Heart right ventricle (tissue), 16 donors: ENCODE data around the gene TMEM120B. TPM values are rescaled to one million over a fixed set of nuclear protein-coding genes. Genes with fewer than 3 reads are reported as not detected.

Experiments used
- ATAC-seq, 8 donors: fragments of 200-7000 bp; cut with Tn5 transposase; one replicate each; pipeline ENCODE4 v1.9.1; 2020; ENCODE audit warnings: mild to moderate bottlenecking in 8 of 8, moderate library complexity in 8 of 8, moderate number of reproducible peaks in 1 of 8
- DNase-seq, 2 donors: peaks; one replicate each; pipeline ENCODE4 v3.0.0-alpha.2; 2020
- H3K27ac ChIP-seq, 10 donors: fragments of 200-600 bp; sonication (generic) in 2 of 10; one replicate each; pipeline versions ENCODE4 v1.5.0 to v1.8.0; 2020 to 2022; ENCODE audit warnings: mild to moderate bottlenecking in 3 of 10
- H3K27me3 ChIP-seq, 7 donors: fragments of 200-600 bp; one replicate each; pipeline ENCODE4 v1.8.0; 2021 to 2022; ENCODE audit warnings: mild to moderate bottlenecking in 2 of 7
- H3K36me3 ChIP-seq, 9 donors: fragments of 200-600 bp; sonication (generic) in 1 of 9; one replicate each; pipeline versions ENCODE4 v1.5.0 to v1.8.0; 2020 to 2022; ENCODE audit warnings: mild to moderate bottlenecking in 2 of 9
- H3K4me1 ChIP-seq, 9 donors: fragments of 200-600 bp; sonication (generic) in 1 of 9; one replicate each; pipeline versions ENCODE4 v1.5.0 to v1.8.0; 2020 to 2022; ENCODE audit warnings: mild to moderate bottlenecking in 4 of 9
- H3K4me3 ChIP-seq, 10 donors: fragments of 200-600 bp; sonication (generic) in 2 of 10; one replicate each; pipeline versions ENCODE4 v1.5.0 to v1.8.0; 2020 to 2022; ENCODE audit warnings: mild to moderate bottlenecking in 7 of 10, moderate library complexity in 2 of 10
- H3K9me3 ChIP-seq, 11 donors: fragments of 200-600 bp in 10 of 11; sonication (generic) in 2 of 11; one replicate each; pipeline versions ENCODE4 v1.5.0 to v1.8.0; 2013 to 2022; ENCODE audit warnings: mild to moderate bottlenecking in 2 of 11, control low read depth in 1 of 11, moderate library complexity in 1 of 11
- WGBS, 2 donors: extraction: QIAGEN DNeasy Blood & Tissue Kit; methylation state at CpG; one replicate each; pipeline ENCODE4 v1.1.7; 2013; ENCODE audit warnings: inconsistent platforms in 1 of 2; 5-methylcytosine and 5-hydroxymethylcytosine counted together
- intact Hi-C, 10 donors: fragments of 100-400 bp; cut with DNase I; formaldehyde crosslinking; loops; one replicate each; pipeline versions ENCODE4 v1.11.1 to v1.14.2; 2022
- polyA plus RNA-seq, 2 donors: library from polyadenylated mRNA; stranded (reverse); fragments of 200-250 nt; gene quantifications; one replicate each; pipeline ENCODE4 v1.2.3, GENCODE V29; 2013
- total RNA-seq, 10 donors: library from RNA; stranded (reverse); fragmentation: NEBNext Ultra II Directional in 3 of 10; extraction: Animal tissue kit (Norgen Biotek cat#: 25700) in 3 of 10; gene quantifications; one replicate each; pipeline versions ENCODE4 v1.2.1 to v1.2.4, GENCODE V29; 2021 to 2023
- TF ChIP-seq, protein P1 (sequence below), 9 donors: fragments of 200-600 bp; sonication (generic) in 2 of 9; IDR thresholded peaks; one replicate each; pipeline versions ENCODE4 v1.5.0 to v1.8.0; 2021 to 2022; ENCODE audit warnings: antibody characterized with exemption in 9 of 9, mild to moderate bottlenecking in 5 of 9, moderate library complexity in 1 of 9
- donor health status: Arrhythmogenic right ventricular cardiomyopathy.
- donor health status: ischemic (EF 13 %, LVEDD 7.1; RV severe dilation, severe dysfunction).
- donor health status: healthy with polysubstance abuse.
- donor health status: DM: no; HTN: yes; CAD: no.
- donor health status: DM: no; HTN: no; CAD: no.
- donor health status: ischemic (EF 25% LVEDD 6.9; RV normal size, moderate dysfunction).
- donor health status: ischemic (EF 25% LVEDD 5.7; RV mildly dilated, moderate dysfunction).
- donor health status: healthy.
- donor health status: DM: yes; HTN: yes; CAD: no.
- donor health status: Ischemic cardiomyopathy.
- donor health status: ischemic (EF 35%, LVEDD 5.7; RV mildly dilated, moderate dysfunction).
- donor health status: nonischemic (EF 11% LVEDD 7.7; RV severe dilation, severe dysfunction).
- donor health status: DM: yes; HTN: yes; CAD: no.
- donor health status: PGD.
- donor health status: ischemic (EF 29% LVEDD 5.4; RV normal size, mild dysfunction).
- donor health status: nonischemic (EF 23%, LVEDD 6.1; RV moderate dilation, normal function).

The TMEM120B gene
- total and polyA plus RNA-seq, 12 donors = 5.3 to 12.7 (median 7.4) TPM

DNA sequence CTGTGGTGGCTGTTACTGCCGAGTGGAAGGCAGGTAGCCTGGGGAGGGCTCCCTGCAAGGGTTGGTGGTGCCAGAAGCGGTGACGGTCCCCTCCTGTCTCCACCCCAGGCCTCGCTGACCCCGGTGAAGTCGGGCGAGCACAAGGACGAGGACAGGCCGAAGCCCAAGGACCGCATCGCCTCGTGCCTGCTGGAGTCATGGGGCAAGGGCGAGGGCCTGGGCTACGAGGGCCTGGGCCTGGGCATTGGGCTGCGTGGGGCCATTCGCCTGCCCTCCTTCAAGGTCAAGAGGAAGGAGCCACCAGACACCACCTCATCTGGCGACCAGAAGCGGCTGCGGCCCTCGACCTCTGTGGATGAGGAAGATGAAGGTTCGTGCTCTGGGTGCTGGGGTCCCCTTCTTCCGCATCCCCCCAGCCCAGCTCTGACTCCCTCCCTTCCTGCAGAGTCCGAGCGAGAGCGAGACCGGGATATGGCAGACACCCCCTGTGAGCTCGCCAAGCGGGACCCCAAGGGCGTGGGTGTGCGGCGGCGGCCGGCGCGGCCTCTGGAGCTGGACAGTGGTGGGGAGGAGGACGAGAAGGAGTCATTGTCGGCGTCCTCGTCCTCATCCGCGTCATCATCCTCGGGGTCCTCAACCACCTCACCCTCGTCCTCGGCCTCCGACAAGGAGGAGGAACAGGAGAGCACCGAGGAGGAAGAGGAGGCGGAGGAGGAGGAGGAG lies 104.5 kb downstream of the TMEM120B start:
- Histone ChIP-seq H3K9me3 (no peaks in the 10 kb centered on the region), H3K4me1 (peaks cover 0 to 19% (median 18%) of the 10 kb centered on the region in 9 donors), H3K36me3 (peaks cover 17 to 93% (median 68%) of the 10 kb centered on the region in 9 donors), H3K27ac (no peak overlapping the region), H3K4me3 (no peak overlapping the region), H3K27me3 (no peaks in the 10 kb centered on the region)
- WGBS, 2 donors = 94% methylated on average over 45 to 47 of the region's 47 CpGs
- intact Hi-C loops = loop anchor here in 1 of 10 donors (10.0 kb wide), 1 partner anchor 78 kb away; no protein-coding TSS in a partner anchor
- DNase-seq (no peak), ATAC-seq (no peak)
- TF ChIP-seq, protein P1, sequence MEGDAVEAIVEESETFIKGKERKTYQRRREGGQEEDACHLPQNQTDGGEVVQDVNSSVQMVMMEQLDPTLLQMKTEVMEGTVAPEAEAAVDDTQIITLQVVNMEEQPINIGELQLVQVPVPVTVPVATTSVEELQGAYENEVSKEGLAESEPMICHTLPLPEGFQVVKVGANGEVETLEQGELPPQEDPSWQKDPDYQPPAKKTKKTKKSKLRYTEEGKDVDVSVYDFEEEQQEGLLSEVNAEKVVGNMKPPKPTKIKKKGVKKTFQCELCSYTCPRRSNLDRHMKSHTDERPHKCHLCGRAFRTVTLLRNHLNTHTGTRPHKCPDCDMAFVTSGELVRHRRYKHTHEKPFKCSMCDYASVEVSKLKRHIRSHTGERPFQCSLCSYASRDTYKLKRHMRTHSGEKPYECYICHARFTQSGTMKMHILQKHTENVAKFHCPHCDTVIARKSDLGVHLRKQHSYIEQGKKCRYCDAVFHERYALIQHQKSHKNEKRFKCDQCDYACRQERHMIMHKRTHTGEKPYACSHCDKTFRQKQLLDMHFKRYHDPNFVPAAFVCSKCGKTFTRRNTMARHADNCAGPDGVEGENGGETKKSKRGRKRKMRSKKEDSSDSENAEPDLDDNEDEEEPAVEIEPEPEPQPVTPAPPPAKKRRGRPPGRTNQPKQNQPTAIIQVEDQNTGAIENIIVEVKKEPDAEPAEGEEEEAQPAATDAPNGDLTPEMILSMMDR (IDR thresholded peaks at IDR 0.05) = no peak

DNA sequence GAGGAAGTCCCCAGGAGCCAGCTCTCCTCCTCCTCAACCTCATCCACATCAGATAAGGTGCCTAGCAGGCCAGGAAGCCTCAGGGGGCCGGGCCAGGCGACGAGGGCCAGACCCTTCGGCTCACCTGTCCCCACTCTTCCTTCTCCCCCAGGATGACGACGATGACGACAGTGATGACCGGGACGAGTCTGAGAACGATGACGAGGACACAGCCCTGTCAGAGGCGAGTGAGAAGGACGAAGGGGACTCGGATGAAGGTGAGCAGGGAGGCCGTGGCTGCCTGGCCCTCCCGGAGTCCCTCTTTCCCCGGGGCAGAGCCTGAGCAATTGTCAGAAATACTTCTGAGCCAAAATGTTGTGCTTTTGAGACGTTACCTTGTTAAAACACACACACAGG lies 105.1 kb downstream of the TMEM120B start:
- H3K27ac ChIP-seq = no peak overlapping the region
- no peak for DNase-seq
- TF ChIP-seq, protein P1 (IDR thresholded peaks at IDR 0.05) = no peak
- no peaks in the 10 kb centered on the region for H3K9me3 ChIP-seq
- H3K4me1 ChIP-seq = peaks cover 0 to 14% (median 12%) of the 10 kb centered on the region in 9 donors
- H3K36me3 ChIP-seq = peaks cover 17 to 97% (median 74%) of the 10 kb centered on the region in 9 donors
- no peaks in the 10 kb centered on the region for H3K27me3 ChIP-seq
- intact Hi-C loops = loop anchor here in 1 of 10 donors (10.0 kb wide), 1 partner anchor 77 kb away; no protein-coding TSS in a partner anchor
- 90 to 91% methylated on average over 18 of the region's 18 CpGs for WGBS, 2 donors
- H3K4me3 ChIP-seq = no peak overlapping the region
- ATAC-seq = no peak

DNA sequence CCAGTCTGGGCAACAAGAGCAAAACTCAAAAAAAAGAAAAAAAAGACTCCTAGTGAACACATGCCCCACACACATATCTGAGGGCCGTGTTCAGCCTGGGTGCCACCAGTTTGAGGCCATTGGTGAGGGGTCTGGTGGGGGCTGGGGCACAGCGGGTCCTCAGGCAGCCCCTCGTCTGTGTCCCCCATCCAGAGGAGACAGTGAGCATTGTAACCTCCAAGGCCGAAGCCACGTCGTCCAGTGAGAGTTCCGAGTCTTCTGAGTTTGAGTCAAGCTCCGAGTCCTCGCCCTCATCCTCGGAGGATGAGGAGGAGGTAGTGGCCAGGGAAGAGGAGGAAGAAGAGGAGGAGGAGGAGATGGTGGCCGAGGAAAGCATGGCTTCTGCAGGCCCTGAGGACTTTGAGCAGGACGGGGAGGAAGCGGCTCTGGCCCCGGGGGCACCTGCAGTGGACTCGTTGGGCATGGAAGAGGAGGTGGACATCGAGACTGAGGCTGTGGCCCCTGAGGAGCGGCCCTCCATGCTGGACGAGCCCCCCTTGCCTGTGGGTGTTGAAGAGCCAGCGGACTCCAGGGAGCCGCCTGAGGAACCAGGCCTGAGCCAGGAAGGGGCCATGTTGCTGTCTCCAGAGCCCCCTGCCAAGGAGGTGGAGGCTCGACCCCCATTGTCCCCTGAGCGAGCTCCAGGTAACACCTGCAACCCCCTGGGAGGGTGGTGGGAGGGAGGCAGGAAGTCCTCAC lies 106.8 kb downstream of the TMEM120B start:
- Histone ChIP-seq H3K4me3 (no peak overlapping the region), H3K9me3 (no peaks in the 10 kb centered on the region), H3K27me3 (no peaks in the 10 kb centered on the region), H3K4me1 (no peaks in the 10 kb centered on the region), H3K36me3 (peaks cover 17 to 100% (median 83%) of the 10 kb centered on the region in 9 donors), H3K27ac (no peak overlapping the region)
- TF ChIP-seq, protein P1 (IDR thresholded peaks at IDR 0.05) = no peak
- 91 to 93% methylated on average over 22 of the region's 22 CpGs for WGBS, 2 donors
- ATAC-seq (no peak), DNase-seq (no peak)
- intact Hi-C loops = loop anchor here in 1 of 10 donors (10.0 kb wide), 1 partner anchor 75 kb away; no protein-coding TSS in a partner anchor

DNA sequence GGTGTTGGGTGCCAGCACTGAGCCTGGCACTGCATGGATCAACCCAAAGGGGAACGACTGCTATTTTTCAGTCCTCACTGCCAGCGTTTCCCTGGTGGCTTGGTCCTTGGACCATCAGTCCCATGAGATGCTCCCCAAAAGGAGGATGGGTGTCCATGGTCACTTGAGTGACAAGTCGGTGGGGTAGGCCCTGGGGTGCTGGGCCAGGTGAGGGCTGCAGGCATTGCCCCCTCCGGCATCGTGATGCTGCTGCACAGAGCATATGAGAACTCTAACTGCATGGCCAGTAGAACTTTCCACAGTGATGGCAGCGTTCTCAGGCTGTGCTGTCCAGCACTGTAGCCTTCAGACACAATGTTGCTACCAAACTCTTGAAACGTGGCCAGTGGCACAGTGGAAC lies 107.5 kb downstream of the TMEM120B start:
- no peaks in the 10 kb centered on the region for H3K27me3 ChIP-seq
- peaks cover 11 to 100% (median 79%) of the 10 kb centered on the region in 9 donors for H3K36me3 ChIP-seq
- no peak overlapping the region for H3K4me3 ChIP-seq
- WGBS, 2 donors = 85 to 89% methylated on average over 7 of the region's 7 CpGs
- intact Hi-C loops = no loop called here
- ATAC-seq (no peak), DNase-seq (no peak)
- H3K9me3 ChIP-seq = no peaks in the 10 kb centered on the region
- H3K4me1 ChIP-seq = no peaks in the 10 kb centered on the region
- H3K27ac ChIP-seq = no peak overlapping the region
- TF ChIP-seq, protein P1 (IDR thresholded peaks at IDR 0.05) = no peak
